ENCODE results near the gene CNNM3.
"Not testable (repeated sequence)": the region's sequence is repeated elsewhere in the genome, so short reads cannot be mapped to it uniquely, and the experiment has no call there.

Gene CNNM3

DNA sequence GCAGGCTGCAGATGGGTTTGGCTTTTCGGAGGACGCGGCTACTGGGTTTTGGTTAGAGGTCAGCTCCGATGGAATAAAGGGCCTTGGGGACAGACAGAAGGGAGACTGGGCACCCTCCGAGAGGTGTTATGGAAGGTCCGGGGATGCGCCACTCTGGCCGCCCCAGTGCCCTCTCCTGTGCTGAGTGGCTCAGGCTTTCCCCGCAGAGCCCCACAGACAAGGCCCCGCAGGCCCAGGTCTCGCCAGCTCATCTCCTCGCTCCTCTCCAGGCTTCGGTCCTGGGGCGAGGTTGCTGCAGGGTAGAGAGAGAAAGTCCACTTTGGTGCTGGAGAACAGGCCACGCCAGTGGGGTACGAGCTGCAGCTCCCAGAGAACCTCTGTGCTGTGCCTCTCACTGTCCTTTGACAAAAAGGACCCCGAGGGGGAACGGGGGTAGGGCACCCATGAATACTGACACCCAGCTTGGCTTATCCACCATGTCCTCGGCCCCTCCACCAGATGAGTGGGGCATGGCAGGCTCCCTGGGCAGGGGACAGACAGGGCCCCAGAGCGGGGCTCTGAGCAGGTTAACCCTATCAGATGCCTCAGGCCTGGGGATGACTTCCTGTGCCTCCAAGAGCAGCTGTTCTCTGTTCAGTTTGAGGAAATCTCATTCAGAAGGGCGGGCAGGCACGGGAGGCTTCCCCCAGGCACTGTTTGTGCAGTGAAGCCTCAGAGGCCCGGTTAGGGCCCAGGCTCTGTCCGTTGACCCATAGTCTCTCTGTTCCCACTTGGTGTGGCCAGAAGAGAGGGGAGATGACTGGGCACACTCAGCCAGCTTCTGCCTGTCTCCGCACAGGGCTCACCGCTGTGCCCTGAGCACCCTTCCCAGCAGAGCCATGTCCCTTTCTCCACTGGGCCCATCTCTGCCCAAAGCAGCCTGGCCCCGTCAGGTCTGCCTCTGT is 15.7 kb upstream of the CNNM3 start:
- no peak for DNase-seq

DNA sequence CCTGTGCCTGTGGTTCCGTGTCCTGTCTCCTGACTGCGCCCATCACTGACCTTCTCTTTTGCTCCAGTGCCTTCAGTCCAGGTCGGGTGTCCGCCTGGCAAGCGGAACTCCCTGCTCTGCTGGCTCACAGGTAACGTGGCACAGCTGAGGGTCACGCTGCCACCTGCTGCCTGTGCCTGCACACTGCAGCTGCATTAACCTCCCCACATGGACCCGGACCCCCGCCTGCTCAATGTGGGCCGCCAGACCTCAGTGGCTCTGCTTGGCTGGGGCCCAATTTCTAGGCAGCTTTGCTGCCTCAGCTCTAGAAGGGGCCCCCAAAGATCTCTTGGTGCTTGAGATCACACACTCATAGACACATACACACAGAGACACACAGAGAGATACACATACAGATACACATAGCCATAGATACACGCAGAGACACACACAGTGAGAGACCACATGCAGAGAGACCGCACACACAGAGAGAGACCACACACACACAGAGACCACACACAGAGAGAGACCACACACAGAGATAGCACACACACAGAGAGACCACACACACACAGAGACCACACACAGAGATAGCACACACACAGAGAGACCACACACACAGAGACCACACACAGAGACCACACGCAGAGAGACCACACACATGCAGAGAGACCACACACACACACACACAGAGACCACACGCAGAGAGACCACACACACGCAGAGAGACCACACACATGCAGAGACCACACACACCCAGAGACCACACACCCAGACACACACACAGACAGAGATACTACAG is 14.9 kb upstream of the CNNM3 start:
- no peak for DNase-seq

DNA sequence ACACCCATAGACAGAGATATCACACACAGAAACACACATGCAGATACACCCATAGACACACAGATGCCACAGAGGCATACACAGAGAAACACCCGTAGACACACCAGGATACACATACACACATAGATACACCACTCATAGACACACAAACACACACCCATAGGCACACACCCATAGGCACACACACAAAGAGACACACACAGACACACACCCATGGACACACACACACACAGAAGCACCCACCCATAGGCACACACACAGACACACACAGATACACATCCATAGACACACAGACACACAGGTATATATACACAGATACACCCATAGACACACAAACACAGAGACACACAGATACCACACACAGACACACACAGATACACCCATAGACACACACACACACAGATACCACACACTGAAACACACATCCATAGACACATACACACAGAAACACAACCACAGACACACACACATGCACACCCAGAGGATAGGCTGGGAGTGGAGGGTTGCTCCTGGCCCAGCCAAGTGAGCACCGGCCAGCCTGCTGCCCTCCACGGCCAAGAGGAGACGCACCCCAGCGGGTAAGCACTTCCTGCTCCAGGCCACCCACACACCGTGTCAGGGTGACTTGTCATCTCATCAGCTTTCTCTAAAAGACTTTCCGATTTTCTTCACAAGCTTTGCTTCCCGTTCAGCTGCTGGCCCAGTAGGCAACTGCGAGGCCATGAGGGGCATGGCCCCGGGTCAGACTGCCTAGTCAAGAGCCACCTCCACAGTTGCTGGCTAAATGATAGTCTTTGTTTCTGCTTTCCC is 14.1 kb upstream of the CNNM3 start:
- DNase-seq = no peak

DNA sequence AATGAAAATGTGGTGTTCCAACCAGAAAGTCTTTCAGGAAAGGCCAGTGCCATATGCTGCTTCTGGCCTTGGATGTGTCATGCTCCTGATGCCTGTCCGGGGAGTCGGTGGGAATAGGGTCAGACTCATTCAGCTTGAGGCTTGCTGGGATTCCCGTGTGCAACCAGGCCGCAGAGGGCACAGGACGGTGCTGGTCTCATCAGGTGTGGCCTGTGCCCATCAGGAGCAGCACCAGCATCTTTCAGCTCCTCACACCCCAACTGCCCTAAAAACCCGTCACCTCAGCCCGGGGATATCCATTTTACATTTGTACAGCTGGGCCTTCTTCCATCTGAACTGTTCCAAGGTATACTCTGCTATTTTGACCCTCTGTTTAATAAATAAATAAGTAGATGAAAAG is 13.3 kb upstream of the CNNM3 start:
- no peak for DNase-seq

DNA sequence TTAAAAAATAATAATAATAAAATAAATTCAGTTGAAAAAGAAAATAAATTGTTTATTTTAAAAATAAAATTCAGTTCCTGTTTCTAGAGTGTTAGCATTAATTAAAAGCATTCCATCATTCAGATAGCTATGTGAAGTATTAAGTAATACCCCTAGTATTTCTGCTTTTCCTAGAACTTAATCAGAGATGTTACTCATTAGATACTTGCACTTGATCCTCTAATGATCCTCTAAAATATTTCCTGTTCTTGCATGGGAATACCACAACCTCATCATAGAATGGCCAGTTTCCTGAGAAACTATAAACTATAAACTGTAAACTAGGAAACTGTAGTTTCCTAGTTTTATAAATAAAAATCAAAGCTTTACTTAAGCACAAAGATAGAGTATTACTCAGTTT is 11.1 kb upstream of the CNNM3 start:
- no peak for DNase-seq

DNA sequence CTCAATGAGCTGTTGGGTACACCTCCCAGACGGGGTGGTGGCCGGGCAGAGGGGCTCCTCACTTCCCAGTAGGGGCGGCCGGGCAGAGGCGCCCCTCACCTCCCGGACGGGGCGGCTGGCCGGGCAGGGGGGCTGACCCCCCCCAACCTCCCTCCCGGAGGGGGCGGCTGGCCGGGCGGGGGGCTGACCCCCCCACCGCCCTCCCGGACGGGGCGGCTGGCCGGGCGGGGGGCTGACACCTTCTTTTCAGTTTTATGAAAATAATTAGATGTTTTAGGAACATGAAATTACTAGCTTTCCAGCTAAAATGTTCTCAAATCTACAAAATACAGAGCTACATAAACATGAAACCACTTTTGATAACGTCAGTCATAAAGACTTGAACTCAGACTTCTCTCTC is 10.1 kb upstream of the CNNM3 start:
- not testable (repeated sequence) for DNase-seq

DNA sequence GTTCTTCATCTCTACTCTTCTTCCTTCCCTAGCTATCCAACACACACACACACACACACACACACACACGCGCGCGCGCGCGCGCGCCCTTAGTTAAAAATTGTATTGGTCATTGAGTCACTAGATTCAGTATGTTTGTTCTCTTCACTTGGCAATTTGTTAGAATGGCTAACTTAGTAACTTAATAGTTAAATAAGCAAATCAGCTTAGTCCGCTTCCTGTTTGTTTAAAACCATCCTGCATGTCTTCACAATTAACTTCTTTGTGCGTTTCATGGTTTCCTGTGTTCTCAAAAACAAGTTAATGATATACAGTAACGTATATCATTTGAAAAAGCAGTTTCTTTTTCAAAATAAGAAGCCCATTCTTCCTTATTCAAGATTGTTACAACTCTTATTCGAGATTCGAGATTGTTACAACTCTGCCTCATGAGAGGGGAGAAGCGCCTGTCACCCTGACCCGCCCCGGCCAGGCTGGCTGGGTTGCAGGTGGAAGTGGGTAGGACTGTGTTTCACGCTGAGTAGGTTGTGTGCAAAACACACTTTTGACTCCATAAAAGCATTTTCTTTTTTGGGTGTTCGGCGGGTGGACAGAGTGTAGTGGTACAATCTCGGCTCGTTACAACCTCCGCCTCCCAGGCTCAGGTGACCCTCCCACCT is 9.5 kb upstream of the CNNM3 start:
- DNase-seq = no peak

DNA sequence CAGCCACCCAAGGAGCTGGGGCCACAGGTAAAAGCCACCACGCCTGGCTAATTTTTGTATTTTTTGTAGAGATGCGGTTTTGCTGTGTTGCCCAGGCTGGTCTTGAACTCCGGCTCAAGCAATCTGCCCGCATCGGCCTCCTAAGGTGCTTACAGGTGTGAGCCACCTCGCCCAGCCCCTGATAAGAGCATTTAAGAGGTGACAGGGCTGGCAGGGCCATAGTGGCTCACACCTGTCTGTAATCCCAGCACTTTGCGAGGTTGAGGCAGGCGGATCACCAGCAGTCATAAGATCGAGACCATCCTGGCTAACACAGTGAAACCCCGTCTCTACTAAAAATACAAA is 9.0 kb upstream of the CNNM3 start:
- DNase-seq = no peak

DNA sequence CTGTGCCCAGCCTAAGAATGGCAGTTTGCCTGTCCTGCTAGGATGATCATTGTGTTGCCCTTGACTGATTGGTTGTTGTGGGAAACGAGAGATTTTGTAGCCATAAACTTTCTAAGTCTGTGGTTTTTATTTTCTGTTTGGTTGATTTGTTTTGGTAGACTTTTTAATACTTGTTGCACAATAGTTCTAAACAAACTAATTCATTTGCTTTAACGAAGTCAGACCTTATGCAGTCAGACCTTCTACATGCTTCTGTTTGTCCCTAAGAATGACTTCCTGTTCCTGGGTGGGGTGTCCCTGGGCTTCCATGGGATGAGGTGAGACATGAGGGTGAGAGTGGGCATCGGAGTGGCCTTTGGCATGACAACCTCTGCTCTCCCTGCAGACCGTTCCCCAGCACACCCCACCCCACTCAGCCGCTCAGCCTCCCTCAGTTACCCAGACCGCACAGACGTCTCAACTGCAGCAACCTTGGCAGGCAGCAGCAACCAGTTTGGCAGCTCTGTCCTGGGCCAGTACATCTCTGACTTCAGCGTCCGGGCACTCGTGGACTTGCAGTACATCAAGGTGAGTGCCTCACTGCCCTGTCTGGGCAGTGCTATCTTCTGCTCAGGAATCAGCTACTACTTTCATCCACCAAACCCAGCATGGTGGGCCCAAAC is 7.8 kb upstream of the CNNM3 start:
- DNase-seq = no peak

DNA sequence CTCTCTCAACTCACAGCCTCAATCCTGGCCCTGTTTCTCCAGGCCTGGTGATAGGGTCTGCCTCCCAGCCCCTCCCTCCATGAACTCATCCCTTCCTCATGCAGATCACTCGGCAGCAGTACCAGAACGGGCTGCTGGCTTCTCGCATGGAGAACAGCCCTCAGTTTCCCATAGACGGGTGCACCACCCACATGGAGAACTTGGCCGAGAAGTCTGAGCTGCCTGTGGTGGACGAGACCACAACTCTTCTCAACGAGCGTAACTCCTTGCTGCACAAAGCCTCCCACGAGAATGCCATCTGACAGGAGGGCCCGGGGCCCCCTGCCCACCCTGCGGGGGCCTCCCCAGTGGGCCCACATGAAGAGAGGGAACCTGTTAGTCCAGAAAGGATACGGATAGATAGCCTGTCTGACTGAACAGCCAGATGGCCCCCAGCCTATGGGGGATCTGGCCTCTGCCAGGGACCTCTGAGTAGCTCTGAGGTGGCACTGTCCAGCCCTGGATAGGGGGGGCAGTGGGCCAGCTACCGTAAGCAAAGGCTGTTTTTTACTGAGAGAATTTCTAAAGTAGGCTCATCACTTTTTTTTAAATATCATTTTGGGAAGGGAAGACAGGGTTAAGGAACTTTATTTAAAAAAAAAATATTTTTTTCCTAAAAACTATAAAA is 6.7 kb upstream of the CNNM3 start:
- no peak for DNase-seq

DNA sequence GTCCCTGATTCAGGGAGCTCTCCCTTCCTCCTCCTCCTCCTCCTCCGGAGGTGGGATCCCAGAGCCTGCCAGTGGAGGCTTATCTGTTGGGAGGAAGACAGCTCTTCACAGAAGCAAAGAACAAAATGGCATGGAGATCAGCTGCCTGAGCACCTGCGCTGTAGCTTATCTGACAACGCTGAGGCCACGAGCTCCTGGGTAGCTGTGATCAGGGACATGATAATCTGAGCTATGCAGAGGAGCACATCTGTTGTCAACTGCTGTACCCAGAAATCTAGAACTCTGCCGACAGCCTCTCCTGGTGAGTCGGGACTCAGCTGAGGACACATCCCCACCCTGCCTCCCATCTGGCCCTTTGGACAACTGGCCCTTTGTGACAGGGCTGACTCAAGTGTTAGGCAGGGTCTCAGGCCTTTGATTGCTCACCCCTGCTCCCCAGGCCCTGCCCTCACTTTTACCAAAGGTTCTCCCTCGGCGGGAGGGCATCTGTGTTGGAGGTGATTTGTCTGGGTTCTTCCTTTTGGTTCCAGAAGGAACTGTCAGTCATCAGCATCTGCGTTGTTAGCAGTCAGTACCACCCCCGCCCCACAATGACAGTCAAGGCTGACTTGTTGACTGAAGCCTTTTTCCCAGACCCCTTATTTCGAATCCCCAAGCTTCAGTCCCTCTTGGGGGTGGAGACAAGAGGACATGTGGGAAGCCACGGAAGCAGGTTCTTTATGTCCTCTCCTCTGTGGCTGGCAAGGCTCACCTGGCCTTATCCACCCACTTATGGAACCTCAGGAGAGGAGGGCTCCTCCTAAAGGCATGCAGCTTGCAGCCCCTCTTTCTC is 5.9 kb upstream of the CNNM3 start:
- DNase-seq = no peak

DNA sequence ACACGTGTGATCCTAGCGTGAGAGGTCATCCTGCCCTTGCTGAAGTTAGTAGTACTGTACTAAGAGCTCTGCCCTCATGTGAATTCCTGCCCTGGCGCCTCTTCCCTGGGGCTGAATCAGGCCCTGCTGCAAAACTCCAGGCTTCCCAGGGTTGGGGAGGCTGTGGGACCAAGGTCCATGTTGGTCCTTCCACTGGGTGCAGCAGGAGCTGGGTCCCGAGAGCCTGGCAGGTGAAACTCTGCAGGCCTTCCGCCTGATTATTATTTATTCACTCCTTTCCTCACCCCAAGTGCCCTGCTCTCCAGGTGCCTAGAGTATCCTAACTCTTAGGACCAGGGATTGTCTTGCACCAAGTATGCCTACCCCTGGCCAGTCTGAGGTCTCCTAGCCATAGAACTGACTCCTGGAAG is 5.3 kb upstream of the CNNM3 start:
- DNase-seq = no peak

DNA sequence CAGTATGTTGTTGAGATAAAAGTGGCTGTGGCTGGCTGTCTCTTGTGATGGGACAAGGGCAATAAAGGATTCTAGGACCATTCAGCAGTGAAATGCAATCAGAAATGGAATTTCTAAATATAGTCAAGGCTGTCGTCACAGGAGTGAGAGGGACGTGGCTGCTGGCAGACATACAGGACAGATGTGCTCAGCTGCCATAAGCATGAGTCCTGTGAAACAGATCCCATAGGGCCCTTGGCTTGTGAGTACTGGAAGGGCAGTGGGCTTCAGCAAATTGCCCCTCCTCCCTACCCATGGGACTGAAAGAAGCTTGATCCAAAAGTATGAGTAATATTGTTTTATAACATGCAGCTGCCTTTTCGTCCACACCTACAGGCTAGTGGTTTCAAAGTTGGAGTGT is 4.2 kb upstream of the CNNM3 start:
- DNase-seq = no peak

DNA sequence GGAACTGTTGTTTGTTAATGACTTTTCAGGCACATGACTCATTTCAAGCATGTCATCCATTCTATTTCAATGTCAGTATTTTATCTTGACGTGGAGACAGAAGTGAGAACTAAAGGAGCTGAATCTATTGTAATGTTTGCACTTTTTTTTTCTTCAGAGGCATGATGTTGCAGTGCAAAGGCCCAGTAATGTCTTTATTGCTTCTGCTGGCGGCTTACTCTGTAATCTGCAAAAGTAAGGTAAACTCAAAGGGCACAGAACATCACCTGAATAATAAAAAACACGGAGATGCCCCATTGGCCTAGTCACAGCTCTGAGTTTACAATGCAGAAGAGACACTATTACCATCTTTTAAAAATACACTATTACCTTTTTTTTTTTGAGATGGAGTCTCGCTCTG is 2.4 kb upstream of the CNNM3 start:
- DNase-seq = no peak

DNA sequence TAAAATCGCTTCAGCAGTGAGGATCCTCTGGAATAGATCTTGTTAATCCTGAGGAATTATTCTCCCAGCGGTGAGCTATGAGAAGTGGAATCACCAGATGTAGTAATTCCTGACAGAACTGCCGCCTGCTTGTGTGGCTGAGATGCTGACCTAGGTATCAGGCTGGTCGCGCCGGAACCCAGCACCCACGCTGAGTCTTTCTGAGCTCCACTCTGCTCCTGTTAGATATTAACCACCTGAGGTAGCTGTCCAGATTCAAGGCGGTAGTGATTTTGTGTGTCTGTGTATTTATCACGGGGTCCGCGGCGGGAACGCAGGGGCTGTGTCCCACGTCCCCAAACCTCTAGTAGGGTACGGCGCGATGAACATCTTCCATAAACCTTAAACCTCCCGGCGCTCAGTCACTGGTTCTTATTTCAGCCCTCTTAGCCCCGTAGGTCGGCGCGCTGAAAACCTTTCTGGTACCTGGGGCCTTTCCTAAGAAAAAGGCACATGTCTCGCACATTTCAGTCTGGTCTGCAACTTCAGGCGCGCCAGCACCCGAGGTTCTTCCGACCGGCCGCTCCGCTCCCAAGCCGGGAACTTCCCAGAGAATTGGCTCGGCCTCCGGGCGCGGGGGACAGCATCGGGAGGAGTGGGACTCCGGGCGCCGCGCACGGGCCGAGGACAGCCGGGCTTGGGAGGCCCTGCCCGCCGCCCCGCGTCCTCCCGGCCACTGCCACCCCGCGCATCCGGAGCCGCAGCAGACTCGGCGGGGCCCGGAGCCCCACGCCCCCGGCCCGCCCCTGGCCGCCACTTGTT is 542 bp upstream of the CNNM3 start:
- peak; percentile 37 for DNase-seq

DNA sequence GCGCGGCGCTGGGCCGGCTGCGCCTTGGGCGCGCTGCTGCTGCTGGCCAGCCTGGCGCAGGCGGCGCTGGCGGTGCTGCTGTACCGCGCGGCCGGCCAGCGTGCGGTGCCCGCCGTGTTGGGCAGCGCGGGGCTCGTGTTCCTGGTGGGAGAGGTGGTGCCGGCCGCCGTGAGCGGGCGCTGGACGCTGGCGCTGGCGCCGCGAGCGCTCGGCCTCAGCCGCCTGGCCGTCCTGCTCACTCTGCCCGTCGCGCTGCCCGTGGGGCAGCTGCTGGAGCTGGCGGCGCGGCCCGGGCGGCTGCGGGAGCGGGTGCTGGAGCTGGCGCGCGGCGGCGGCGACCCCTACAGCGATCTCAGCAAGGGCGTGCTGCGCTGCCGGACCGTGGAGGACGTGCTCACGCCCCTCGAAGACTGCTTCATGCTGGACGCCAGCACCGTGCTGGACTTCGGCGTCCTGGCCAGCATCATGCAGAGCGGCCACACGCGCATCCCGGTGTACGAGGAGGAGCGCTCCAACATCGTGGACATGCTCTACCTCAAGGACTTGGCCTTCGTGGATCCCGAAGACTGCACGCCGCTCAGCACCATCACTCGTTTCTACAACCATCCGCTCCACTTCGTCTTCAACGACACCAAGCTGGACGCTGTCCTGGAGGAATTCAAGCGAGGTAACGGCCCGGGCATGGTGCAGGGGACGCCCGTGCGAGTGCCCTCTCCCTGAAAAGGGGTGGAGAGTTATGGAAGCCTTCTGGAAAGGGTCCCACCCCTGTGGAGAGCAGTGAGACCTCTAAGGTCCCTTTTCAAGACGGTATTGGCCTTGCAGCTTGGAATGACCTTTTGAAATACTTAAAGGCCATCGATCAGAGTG is 1.0 kb downstream of the CNNM3 start:
- DNase-seq = no peak

DNA sequence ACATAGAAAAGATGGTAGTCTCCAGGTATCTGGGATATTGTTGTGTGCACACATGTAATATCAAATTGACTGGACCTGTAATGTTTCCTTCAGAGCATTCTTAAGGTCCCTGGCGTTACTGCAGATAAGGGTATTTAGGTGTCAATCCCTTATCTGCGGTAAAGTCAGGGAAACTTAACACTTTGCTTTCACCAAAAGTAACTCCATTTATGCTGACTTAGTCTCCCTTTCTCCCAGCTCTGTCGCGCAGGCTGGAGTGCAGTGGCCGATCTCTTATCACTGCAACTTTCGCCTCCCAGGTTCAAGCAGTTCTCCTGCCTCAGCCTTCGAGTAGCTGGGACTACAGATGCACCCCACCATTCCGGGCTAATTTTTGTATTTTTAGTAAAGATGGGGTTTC is 1.8 kb downstream of the CNNM3 start:
- DNase-seq = no peak

DNA sequence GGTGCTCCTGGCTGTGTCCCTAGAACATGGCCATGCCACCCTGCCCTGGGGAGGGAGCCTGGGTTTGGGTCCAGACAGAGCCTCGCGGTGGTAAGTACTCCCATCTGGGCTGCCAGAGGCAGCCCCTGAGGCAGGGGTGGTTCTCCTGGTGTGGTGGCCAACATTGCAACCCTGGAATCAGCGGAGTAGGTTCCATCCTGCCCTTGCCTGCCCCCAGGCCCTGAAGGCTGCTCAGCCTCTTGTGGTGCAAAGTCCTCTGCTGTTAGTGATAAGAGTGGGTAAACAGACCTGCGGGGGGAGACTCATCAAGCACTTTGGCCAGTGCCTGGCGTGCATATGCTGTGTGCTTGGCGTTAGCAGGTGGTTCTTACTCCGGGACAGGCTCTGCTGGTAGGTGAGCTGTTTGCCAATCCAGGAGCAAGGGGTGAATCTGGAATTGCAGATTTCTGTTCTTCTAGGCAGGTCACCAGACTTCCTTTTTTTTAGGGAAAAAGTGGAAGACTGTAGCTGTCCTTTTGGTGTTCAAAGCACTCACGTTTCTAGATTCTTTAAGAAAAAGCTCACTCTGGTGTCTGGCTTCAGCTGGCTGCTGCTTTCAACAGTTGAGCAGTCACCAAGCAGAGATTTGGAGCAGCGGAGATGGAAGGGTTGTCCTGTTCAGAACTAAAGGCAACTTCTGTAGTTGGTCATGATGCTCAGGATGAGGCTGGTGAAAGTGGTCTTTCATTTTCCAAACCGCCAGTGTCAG is 3.2 kb downstream of the CNNM3 start:
- DNase-seq = no peak

All from NCI-H446 treated with DMSO at 0.1 percent for 48 hours (cell line).